ENCODE data around the gene CEACAM3. TPM values are rescaled to one million over a fixed set of nuclear protein-coding genes. Genes with fewer than 3 reads are reported as not detected.

The CEACAM3 gene
- total and polyA plus RNA-seq, 9 donors: 0.62 TPM; not detected in 8

DNA sequence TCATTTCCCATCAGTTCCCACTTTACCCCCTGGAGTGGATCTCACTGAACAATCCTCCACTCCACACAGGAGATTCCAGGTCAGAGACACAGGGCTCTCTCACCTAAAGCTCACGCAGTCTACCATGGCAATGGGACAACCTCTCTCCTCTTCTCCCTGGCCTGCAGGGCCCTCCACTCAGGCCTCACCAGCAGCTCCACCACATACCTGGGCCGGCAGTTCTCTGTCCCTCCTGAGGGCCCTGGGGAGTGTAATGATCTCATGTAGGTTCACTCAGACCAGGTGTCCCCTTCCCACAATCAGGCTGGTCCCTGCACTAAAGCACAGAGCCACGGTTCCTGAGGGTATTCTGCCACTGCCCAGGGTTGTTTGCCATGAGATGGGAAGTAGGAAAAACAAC is 15.6 kb downstream of the CEACAM3 start:
- intact Hi-C loops (cut with DNase I): no loop called here
- Histone ChIP-seq H3K4me1 (ENCODE audit: insufficient read depth) (no peaks in the 10 kb centered on the region), H3K4me3 (no peak overlapping the region), H3K27me3 (no peaks in the 10 kb centered on the region), H3K36me3 (no peaks in the 10 kb centered on the region), H3K9me3 (no peaks in the 10 kb centered on the region), H3K27ac (no peak overlapping the region)
- TF ChIP-seq POLR2A (IDR thresholded peaks at IDR 0.05) (no peak), EP300 (IDR thresholded peaks at IDR 0.05) (no peak)
- TF ChIP-seq, protein P1, sequence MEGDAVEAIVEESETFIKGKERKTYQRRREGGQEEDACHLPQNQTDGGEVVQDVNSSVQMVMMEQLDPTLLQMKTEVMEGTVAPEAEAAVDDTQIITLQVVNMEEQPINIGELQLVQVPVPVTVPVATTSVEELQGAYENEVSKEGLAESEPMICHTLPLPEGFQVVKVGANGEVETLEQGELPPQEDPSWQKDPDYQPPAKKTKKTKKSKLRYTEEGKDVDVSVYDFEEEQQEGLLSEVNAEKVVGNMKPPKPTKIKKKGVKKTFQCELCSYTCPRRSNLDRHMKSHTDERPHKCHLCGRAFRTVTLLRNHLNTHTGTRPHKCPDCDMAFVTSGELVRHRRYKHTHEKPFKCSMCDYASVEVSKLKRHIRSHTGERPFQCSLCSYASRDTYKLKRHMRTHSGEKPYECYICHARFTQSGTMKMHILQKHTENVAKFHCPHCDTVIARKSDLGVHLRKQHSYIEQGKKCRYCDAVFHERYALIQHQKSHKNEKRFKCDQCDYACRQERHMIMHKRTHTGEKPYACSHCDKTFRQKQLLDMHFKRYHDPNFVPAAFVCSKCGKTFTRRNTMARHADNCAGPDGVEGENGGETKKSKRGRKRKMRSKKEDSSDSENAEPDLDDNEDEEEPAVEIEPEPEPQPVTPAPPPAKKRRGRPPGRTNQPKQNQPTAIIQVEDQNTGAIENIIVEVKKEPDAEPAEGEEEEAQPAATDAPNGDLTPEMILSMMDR (IDR thresholded peaks at IDR 0.05): no peak
- WGBS, 3 donors: 58 to 63% (median 62%) methylated on average over 3 of the region's 3 CpGs
- no peak for DNase-seq

DNA sequence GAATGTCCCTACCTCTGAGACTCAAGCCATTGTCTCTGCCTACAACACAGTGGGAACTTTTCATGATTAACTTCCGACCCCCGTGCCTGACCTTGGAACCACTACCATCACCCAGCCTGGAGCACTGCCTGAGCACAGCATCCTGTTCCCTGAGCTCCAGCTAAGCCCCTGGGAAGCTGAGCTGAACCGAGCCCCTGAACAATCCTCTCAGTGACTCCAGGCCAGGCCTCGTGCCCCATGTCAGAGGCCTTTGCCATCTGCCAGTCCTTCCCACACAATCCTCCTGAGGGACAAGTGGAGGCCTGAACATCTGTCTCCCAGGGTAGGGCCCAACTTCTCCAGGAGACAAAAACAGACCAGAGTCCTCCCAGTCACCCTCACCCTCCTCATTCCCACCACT is 17.5 kb downstream of the CEACAM3 start:
- intact Hi-C loops (cut with DNase I): no loop called here
- TF ChIP-seq, protein P1 (IDR thresholded peaks at IDR 0.05): no peak
- TF ChIP-seq POLR2A (IDR thresholded peaks at IDR 0.05): no peak
- H3K27me3 ChIP-seq: no peaks in the 10 kb centered on the region

DNA sequence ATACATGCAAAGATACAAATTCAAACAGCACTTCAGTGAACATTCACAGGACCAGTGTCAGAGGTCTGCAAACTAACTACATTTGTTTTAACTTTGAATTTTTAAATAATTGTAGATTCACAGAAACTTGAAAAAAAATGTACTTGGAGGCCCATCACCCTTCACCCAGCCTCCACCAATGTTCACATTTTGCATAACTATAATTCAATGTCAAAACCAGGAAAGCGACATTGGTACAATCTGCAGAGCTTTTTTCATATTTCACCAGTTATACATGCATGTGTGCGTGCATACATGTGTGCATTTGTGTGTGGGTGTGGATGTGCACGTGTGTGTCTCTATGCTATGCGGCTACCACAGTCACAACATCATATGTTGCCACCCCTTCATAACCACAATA is 18.9 kb downstream of the CEACAM3 start:
- 72 to 78% (median 73%) methylated on average over 4 of the region's 4 CpGs for WGBS, 3 donors

More for the DNA sequence above, 17.5 kb downstream of the CEACAM3 start:
- H3K4me3 ChIP-seq: no peak overlapping the region
- no peaks in the 10 kb centered on the region for H3K36me3 ChIP-seq
- no peak overlapping the region for H3K27ac ChIP-seq
- DNase-seq: no peak
- 50 to 59% (median 53%) methylated on average over 4 of the region's 4 CpGs for WGBS, 3 donors
- H3K9me3 ChIP-seq: no peaks in the 10 kb centered on the region
- no peaks in the 10 kb centered on the region for H3K4me1 ChIP-seq (ENCODE audit: insufficient read depth)

DNA sequence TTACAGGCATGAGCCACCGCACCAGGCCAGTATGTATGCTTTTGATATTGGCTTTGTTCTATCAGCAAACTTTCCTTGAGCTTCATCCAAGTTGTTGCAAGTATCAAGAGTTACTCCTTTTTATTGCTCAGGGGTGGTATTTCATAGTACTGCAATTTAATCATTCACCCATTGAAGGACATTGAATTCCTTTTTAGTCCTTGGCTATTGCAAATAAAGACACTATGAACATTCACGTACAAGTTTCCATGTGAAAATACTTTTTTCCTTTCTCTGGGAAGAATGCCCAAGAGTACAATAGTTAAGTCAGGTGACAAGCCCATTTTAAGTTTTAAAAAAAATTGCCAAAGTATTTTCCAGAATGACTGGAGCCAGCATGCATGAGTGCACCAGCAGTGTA is 20.4 kb downstream of the CEACAM3 start:
- Histone ChIP-seq H3K27me3 (no peaks in the 10 kb centered on the region), H3K4me3 (no peak overlapping the region), H3K36me3 (no peaks in the 10 kb centered on the region), H3K27ac (no peak overlapping the region), H3K4me1 (ENCODE audit: insufficient read depth) (no peaks in the 10 kb centered on the region), H3K9me3 (no peaks in the 10 kb centered on the region)
- WGBS, 3 donors: 43 to 58% (median 54%) methylated on average over 2 of the region's 2 CpGs
- DNase-seq: no peak
- no peak for TF ChIP-seq POLR2A (IDR thresholded peaks at IDR 0.05)
- no peak for TF ChIP-seq EP300 (IDR thresholded peaks at IDR 0.05)
- TF ChIP-seq, protein P1 (IDR thresholded peaks at IDR 0.05): no peak
- intact Hi-C loops (cut with DNase I): no loop called here

More for the DNA sequence above, 18.9 kb downstream of the CEACAM3 start:
- TF ChIP-seq EP300 (IDR thresholded peaks at IDR 0.05) (no peak), POLR2A (IDR thresholded peaks at IDR 0.05) (no peak)
- TF ChIP-seq, protein P1 (IDR thresholded peaks at IDR 0.05): no peak
- Histone ChIP-seq H3K4me1 (ENCODE audit: insufficient read depth) (no peaks in the 10 kb centered on the region), H3K36me3 (no peaks in the 10 kb centered on the region), H3K4me3 (no peak overlapping the region), H3K9me3 (no peaks in the 10 kb centered on the region), H3K27ac (no peak overlapping the region), H3K27me3 (no peaks in the 10 kb centered on the region)
- no peak for DNase-seq
- intact Hi-C loops (cut with DNase I): no loop called here

Measured in ovary (tissue), 9 donors.